Stimulated activated CD4-positive, alpha-beta T cell treated with anti-CD3 and anti-CD28 coated beads, Interleukin-4, amount 100 ng/mL, for 48 hours (primary cell): ENCODE results near the gene BMPER.

Source experiments
- DNase-seq, 2 donors: peaks; one replicate each; pipeline ENCODE4 v3.0.0-alpha.2; 2020; ENCODE audit warnings: low read depth in 2 of 2

Gene BMPER

GRCh38 chr7:33905389-33906032 lies at the start of gene BMPER:
Gene BMPER, plus strand, starts transcription at chr7:33905539. Its CDS starts 75 bp downstream, at chr7:33905614.
- no peak for DNase-seq

- no peak for DNase-seq
Measured at GRCh38 chr7:33861947-33862346, 43.4 kb upstream of the BMPER start.

GRCh38 chr7:33862946-33863814 lies 42.2 kb upstream of the BMPER start:
- DNase-seq: no peak

- DNase-seq: no peak
Measured at GRCh38 chr7:33868166-33868565, 37.2 kb upstream of the BMPER start.

GRCh38 chr7:33869176-33869575 lies 36.2 kb upstream of the BMPER start:
- no peak for DNase-seq

GRCh38 chr7:33870120-33870519 lies 35.2 kb upstream of the BMPER start:
- DNase-seq: no peak

- no peak for DNase-seq
Measured at GRCh38 chr7:33872870-33873269, 32.5 kb upstream of the BMPER start.

GRCh38 chr7:33873518-33873917 lies 31.8 kb upstream of the BMPER start:
- no peak for DNase-seq

GRCh38 chr7:33873981-33874750 lies 31.2 kb upstream of the BMPER start:
- no peak for DNase-seq

GRCh38 chr7:33874943-33875342 lies 30.4 kb upstream of the BMPER start:
- no peak for DNase-seq

- DNase-seq: no peak
Measured at GRCh38 chr7:33876596-33877274, 28.6 kb upstream of the BMPER start.

- DNase-seq: no peak
Measured at GRCh38 chr7:33880787-33881186, 24.6 kb upstream of the BMPER start.

- DNase-seq: no peak
Measured at GRCh38 chr7:33881316-33881715, 24.0 kb upstream of the BMPER start.

GRCh38 chr7:33882040-33882837 lies 23.1 kb upstream of the BMPER start:
- DNase-seq: no peak

GRCh38 chr7:33882950-33883670 lies 22.2 kb upstream of the BMPER start:
- DNase-seq: no peak

- DNase-seq: no peak
Measured at GRCh38 chr7:33883671-33883965, 21.7 kb upstream of the BMPER start.

GRCh38 chr7:33885290-33886148 lies 19.8 kb upstream of the BMPER start:
- no peak for DNase-seq

- DNase-seq: no peak
Measured at GRCh38 chr7:33886149-33886623, 19.2 kb upstream of the BMPER start.

- no peak for DNase-seq
Measured at GRCh38 chr7:33887266-33887975, 17.9 kb upstream of the BMPER start.
